ENCODE results near the gene ZNF281. TPM values are rescaled to one million over a fixed set of nuclear protein-coding genes. Genes with fewer than 3 reads are reported as not detected.

ZNF281 gene
- polyA plus RNA-seq, 2 of the 4 experiments (the other 2 are of a cell fraction), result 33.7 to 39.1 TPM

DNA sequence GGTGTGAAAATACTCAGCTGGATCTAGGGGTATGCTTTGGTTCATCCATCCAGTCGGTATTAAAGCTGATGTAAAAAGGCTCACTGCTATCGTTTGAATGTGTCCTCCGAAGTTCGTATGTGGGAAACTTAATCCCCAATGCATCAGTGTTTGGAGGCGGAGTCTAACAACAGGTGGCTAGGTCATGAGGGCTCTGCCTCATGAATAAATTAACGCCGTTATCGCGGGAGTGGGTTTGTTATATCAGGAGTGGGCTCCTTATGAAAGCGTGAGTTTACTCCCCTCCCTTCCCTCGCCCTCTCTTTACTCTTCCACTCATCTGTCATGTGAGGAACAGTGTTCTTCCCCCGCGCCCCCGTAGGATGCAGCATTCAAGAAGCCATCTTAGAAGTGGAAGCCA, 48.9 kb upstream of the ZNF281 start (continued):
- no peak for TF ChIP-seq HOXB13 (CRISPR knock-in tag; IDR thresholded peaks at IDR 0.05; ENCODE audit: low read depth)
- no peak for TF ChIP-seq NFE2L2 (conservative IDR thresholded peaks at IDR 0.05; ENCODE audit: low read length)
- TF ChIP-seq KDM5A (IDR thresholded peaks at IDR 0.05), result no peak
- TF ChIP-seq NPAS2 (CRISPR knock-in tag; IDR thresholded peaks at IDR 0.05; ENCODE audit: borderline replicate concordance), result no peak

- Histone ChIP-seq H3K4me2 (no peak overlapping the region), H3K4me1 (peaks cover 19% of the 10 kb centered on the region; the same call in 2 of the 3 replicates), H3K27ac (no peak overlapping the region), H3K4me3 (no peak overlapping the region), H3K9me3 (no peaks in the 10 kb centered on the region)
- TF ChIP-seq TFCP2L1 (CRISPR knock-in tag; IDR thresholded peaks at IDR 0.05), result no peak
- TF ChIP-seq CHD2 (IDR thresholded peaks at IDR 0.05; ENCODE audit: low read length, partially characterized antibody), result no peak
- TF ChIP-seq FOSL2 (IDR thresholded peaks at IDR 0.05), result no peak
- no peak for TF ChIP-seq FOSL2 (CRISPR knock-in tag; IDR thresholded peaks at IDR 0.05)
- no peak for TF ChIP-seq TP53 (CRISPR knock-in tag; IDR thresholded peaks at IDR 0.05)
- no peak for TF ChIP-seq ZSCAN20 (CRISPR knock-in tag; IDR thresholded peaks at IDR 0.05)
- TF ChIP-seq, protein P1, sequence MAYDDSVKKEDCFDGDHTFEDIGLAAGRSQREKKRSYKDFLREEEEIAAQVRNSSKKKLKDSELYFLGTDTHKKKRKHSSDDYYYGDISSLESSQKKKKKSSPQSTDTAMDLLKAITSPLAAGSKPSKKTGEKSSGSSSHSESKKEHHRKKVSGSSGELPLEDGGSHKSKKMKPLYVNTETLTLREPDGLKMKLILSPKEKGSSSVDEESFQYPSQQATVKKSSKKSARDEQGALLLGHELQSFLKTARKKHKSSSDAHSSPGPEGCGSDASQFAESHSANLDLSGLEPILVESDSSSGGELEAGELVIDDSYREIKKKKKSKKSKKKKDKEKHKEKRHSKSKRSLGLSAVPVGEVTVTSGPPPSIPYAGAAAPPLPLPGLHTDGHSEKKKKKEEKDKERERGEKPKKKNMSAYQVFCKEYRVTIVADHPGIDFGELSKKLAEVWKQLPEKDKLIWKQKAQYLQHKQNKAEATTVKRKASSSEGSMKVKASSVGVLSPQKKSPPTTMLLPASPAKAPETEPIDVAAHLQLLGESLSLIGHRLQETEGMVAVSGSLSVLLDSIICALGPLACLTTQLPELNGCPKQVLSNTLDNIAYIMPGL (CRISPR knock-in tag; IDR thresholded peaks at IDR 0.05; ENCODE audit: borderline replicate concordance), result no peak
- TF ChIP-seq MYC (IDR thresholded peaks at IDR 0.05; ENCODE audit: borderline replicate concordance, low read length), result no peak
- no peak for TF ChIP-seq FOSB (CRISPR knock-in tag; IDR thresholded peaks at IDR 0.05)
- FAIRE-seq, result no peak
- POLR2A ChIA-PET, result no interaction called here
- DNase-seq (ENCODE audit: low read depth in 1 of 2, low spot score in 1 of 2), result no peak
- CTCF ChIA-PET, result interaction anchor here (0.8 to 1.7 kb wide), 2 partner anchors 12 to 18 kb away, joined by 3 to 4 read pairs; no protein-coding TSS in a partner anchor
- WGBS (ENCODE audit: missing lambda C conversion rate), result 82% methylated on average over 6 of the region's 6 CpGs
- ATAC-seq, result no peak; a peak in 1 of 6 replicates
Observed at GRCh38 chr1:200457810-200458209, 48.0 kb upstream of the ZNF281 start.

- Histone ChIP-seq H3K4me3 (no peak overlapping the region), H3K4me1 (peaks cover 15% of the 10 kb centered on the region; the same call in 2 of the 3 replicates), H3K9me3 (no peaks in the 10 kb centered on the region), H3K27ac (0 out of 6 replicates have a peak overlapping the region, but pooled peaks of 1 of the 2 experiments have one; percentile 18), H3K4me2 (no peak overlapping the region)
- FAIRE-seq (no peak), DNase-seq (ENCODE audit: low read depth in 1 of 2, low spot score in 1 of 2) (no peak), ATAC-seq (no peak)
- CTCF ChIA-PET, result interaction anchor here (0.9 to 1.1 kb wide), 3 partner anchors 16 to 37 kb away, joined by 3 to 4 read pairs (median 3); no protein-coding TSS in a partner anchor
- TF ChIP-seq FOSL2 (IDR thresholded peaks at IDR 0.05), result no peak
- TF ChIP-seq FOSL2 (CRISPR knock-in tag; IDR thresholded peaks at IDR 0.05), result no peak
- TF ChIP-seq MYC (IDR thresholded peaks at IDR 0.05; ENCODE audit: borderline replicate concordance, low read length), result no peak
- no peak for TF ChIP-seq MAZ (IDR thresholded peaks at IDR 0.05; ENCODE audit: borderline replicate concordance, low read depth, low read length)
- TF ChIP-seq CHD2 (IDR thresholded peaks at IDR 0.05; ENCODE audit: low read length, partially characterized antibody), result no peak
- TF ChIP-seq, protein P2, sequence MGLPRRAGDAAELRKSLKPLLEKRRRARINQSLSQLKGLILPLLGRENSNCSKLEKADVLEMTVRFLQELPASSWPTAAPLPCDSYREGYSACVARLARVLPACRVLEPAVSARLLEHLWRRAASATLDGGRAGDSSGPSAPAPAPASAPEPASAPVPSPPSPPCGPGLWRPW (IDR thresholded peaks at IDR 0.05), result no peak
- TF ChIP-seq, protein P3, sequence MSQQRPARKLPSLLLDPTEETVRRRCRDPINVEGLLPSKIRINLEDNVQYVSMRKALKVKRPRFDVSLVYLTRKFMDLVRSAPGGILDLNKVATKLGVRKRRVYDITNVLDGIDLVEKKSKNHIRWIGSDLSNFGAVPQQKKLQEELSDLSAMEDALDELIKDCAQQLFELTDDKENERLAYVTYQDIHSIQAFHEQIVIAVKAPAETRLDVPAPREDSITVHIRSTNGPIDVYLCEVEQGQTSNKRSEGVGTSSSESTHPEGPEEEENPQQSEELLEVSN (IDR thresholded peaks at IDR 0.05; ENCODE audit: borderline replicate concordance, low read depth), result no peak
- no peak for TF ChIP-seq BCL3 (IDR thresholded peaks at IDR 0.05)
- TF ChIP-seq, protein P4, sequence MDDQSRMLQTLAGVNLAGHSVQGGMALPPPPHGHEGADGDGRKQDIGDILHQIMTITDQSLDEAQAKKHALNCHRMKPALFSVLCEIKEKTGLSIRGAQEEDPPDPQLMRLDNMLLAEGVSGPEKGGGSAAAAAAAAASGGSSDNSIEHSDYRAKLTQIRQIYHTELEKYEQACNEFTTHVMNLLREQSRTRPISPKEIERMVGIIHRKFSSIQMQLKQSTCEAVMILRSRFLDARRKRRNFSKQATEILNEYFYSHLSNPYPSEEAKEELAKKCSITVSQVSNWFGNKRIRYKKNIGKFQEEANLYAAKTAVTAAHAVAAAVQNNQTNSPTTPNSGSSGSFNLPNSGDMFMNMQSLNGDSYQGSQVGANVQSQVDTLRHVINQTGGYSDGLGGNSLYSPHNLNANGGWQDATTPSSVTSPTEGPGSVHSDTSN (IDR thresholded peaks at IDR 0.05), result no peak
- TF ChIP-seq ZFP36 (IDR thresholded peaks at IDR 0.05; ENCODE audit: borderline replicate concordance, partially characterized antibody), result no peak
- TF ChIP-seq HDAC2 (IDR thresholded peaks at IDR 0.05), result no peak
- no peak for TF ChIP-seq TP53 (CRISPR knock-in tag; IDR thresholded peaks at IDR 0.05)
- no peak for TF ChIP-seq FOSB (CRISPR knock-in tag; IDR thresholded peaks at IDR 0.05)
- TF ChIP-seq CEBPB (IDR thresholded peaks at IDR 0.05), result no peak
- TF ChIP-seq PHF8 (IDR thresholded peaks at IDR 0.05; ENCODE audit: borderline replicate concordance, low read depth), result no peak
- TF ChIP-seq RFX5 (IDR thresholded peaks at IDR 0.05), result no peak
- no peak for TF ChIP-seq ZC3H11A (IDR thresholded peaks at IDR 0.05)
- TF ChIP-seq MAFK (IDR thresholded peaks at IDR 0.05; ENCODE audit: partially characterized antibody), result no peak
- POLR2A ChIA-PET, result no interaction called here
- 94% methylated on average over 5 of the region's 5 CpGs for WGBS (ENCODE audit: missing lambda C conversion rate)
Observed at GRCh38 chr1:200454425-200454824, 44.6 kb upstream of the ZNF281 start.

Data from A549 (cell line).